ENCODE measurements around the gene CCDC88A.

- no peak for TF ChIP-seq EZH2 (IDR thresholded peaks at IDR 0.05; ENCODE audit: insufficient read depth, poor library complexity, severe bottlenecking)
- no peak for TF ChIP-seq EZH2phosphoT487 (IDR thresholded peaks at IDR 0.05; ENCODE audit: insufficient read depth, low read depth)
These were observed 16.2 kb downstream of the CCDC88A start for GRCh38 chr2:55403256-55403998.
